Loucy (cell line): Measurements from ENCODE around the gene CUBN.

Source experiments
- CTCF ChIP-seq: fragments of 200-600 bp; sonication (generic); conservative IDR thresholded peaks from 2 replicates; pipeline ENCODE4 v1.5.1; 2014; ENCODE audit warnings: mild to moderate bottlenecking, antibody characterized with exemption, low read length
- EZH2phosphoT487 ChIP-seq: fragments of 200-600 bp; IDR thresholded peaks from 2 replicates; pipeline ENCODE4 v1.6.1; 2018; ENCODE audit warnings: antibody characterized with exemption, mild to moderate bottlenecking, moderate library complexity, borderline replicate concordance

DNA sequence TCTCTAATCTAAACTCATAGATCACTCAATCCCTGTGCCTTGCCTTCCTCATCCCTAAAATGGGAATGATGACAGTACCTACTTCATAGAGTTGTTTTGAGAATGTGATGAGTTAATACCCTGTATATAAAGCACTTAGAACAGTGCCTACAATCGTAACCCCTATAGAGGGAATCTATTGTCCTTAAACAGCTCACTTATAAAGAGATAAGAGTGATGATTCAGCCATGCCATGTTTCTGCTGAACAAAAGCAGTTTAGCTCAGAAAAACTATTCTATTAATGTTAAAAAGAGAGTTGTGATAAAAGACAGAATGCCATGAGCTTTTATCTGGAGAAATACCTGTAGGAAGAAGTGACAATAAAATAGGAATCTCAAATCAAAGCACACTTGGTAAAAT is 63.6 kb downstream of the CUBN start:
- TF ChIP-seq CTCF = no peak
- no peak for TF ChIP-seq EZH2phosphoT487
